Upper lobe of left lung (tissue), 4 donors: ENCODE data around the gene SLC9A9.

Experiments
- CTCF ChIP-seq, 6 experiments: fragments of 450-650 bp in 4 of 6; fragments of 200-600 bp in 2 of 6; sonication (generic) in 2 of 6; IDR thresholded peaks; one replicate each; pipeline ENCODE4 v1.5.1; 2016 to 2019; ENCODE audit warnings: antibody characterized with exemption in 6 of 6
- EP300 ChIP-seq, 4 donors: sonication (generic); formaldehyde crosslinking; IDR thresholded peaks; one replicate each; pipeline ENCODE4 v1.5.1; 2017; ENCODE audit warnings: antibody characterized with exemption in 4 of 4, control low read depth in 2 of 4
- POLR2A ChIP-seq, 4 donors: fragments of 450-650 bp; IDR thresholded peaks; one replicate each; pipeline ENCODE4 v1.5.1; 2016 to 2017; ENCODE audit warnings: antibody characterized with exemption in 4 of 4, mild to moderate bottlenecking in 2 of 4

GRCh38 chr3:143685491-143685890 lies 162.8 kb downstream of the SLC9A9 start:
- TF ChIP-seq CTCF (IDR thresholded peaks at IDR 0.05) (no peak), POLR2A (IDR thresholded peaks at IDR 0.05) (no peak), EP300 (IDR thresholded peaks at IDR 0.05) (no peak)
